Naive thymus-derived CD4-positive, alpha-beta T cell (primary cell): ENCODE measurements around the gene FUT7. TPM values are rescaled to one million over a fixed set of nuclear protein-coding genes. Genes with fewer than 3 reads are reported as not detected.
"Not testable (repeated sequence)": the region's sequence is repeated elsewhere in the genome, so short reads cannot be mapped to it uniquely, and the experiment has no call there.

Experiments
- ATAC-seq: fragments of 150-1000 bp; cut with Tn5 transposase; 2 replicates; pipeline ENCODE4 v1.10.0; 2021; ENCODE audit warnings: mild to moderate bottlenecking, moderate library complexity
- CTCF ChIA-PET: fragments of 350-600 bp; sonication (Branson Sonifier 250); formaldehyde crosslinking; loops from one replicate; lab custom pipeline; 2021; ENCODE audit warnings: antibody characterized with exemption; lab: Charles Lee
- POLR2A ChIA-PET: fragments of 350-600 bp; sonication (Branson Sonifier 250); formaldehyde crosslinking; loops from one replicate; lab custom pipeline; 2021; ENCODE audit warnings: antibody characterized with exemption, inconsistent platforms; lab: Charles Lee
- DNase-seq, 9 donors: peaks; one replicate each; pipeline versions ENCODE4 v3.0.0 to v3.0.0-alpha.2; 2020 to 2022; ENCODE audit warnings: mixed read lengths in 1 of 9
- H3K27ac ChIP-seq: one replicate; pipeline ENCODE4 v1.7.0; 2013; ENCODE audit warnings: mild to moderate bottlenecking, low read depth, low read length, moderate library complexity
- H3K27me3 ChIP-seq, 2 donors: one replicate each; pipeline ENCODE4 v1.7.0; 2013; ENCODE audit warnings: low read length in 2 of 2, mild to moderate bottlenecking in 2 of 2, moderate library complexity in 2 of 2; ENCODE audit not compliant: control insufficient read depth in 2 of 2, insufficient read depth in 2 of 2
- H3K36me3 ChIP-seq, 3 experiments: 1 replicate in 2 of 3; 2 replicates in 1 of 3; pipeline ENCODE4 v1.7.0; 2013; ENCODE audit warnings: low read length in 3 of 3, mild to moderate bottlenecking in 3 of 3, moderate library complexity in 1 of 3; ENCODE audit not compliant: insufficient read depth in 3 of 3, control insufficient read depth in 2 of 3
- H3K4me1 ChIP-seq, 2 donors: one replicate each; pipeline ENCODE4 v1.7.0; 2013; ENCODE audit warnings: low read length in 2 of 2, mild to moderate bottlenecking in 2 of 2, moderate library complexity in 1 of 2; ENCODE audit not compliant: control insufficient read depth in 2 of 2, insufficient read depth in 2 of 2
- H3K4me3 ChIP-seq: 2 replicates; pipeline ENCODE4 v1.7.0; 2013; ENCODE audit warnings: mild to moderate bottlenecking, low read length
- H3K9me3 ChIP-seq, 3 experiments: 1 replicate in 2 of 3; 2 replicates in 1 of 3; pipeline ENCODE4 v1.7.0; 2013; ENCODE audit warnings: low read length in 3 of 3; ENCODE audit not compliant: control insufficient read depth in 2 of 3
- H3K27ac Mint-ChIP-seq, 9 donors: one replicate each; pipeline ENCODE4 v1.8.0; 2020 to 2022; ENCODE audit warnings: mixed read lengths in 9 of 9, mild to moderate bottlenecking in 8 of 9, moderate library complexity in 5 of 9, inconsistent platforms in 2 of 9
- H3K27me3 Mint-ChIP-seq, 5 donors: one replicate each; pipeline ENCODE4 v1.8.0; 2021 to 2022; ENCODE audit warnings: mixed read lengths in 5 of 5, mild to moderate bottlenecking in 1 of 5
- H3K36me3 Mint-ChIP-seq, 5 donors: one replicate each; pipeline ENCODE4 v1.8.0; 2020 to 2022; ENCODE audit warnings: mixed read lengths in 5 of 5, mild to moderate bottlenecking in 3 of 5, inconsistent platforms in 1 of 5
- H3K4me1 Mint-ChIP-seq, 7 donors: one replicate each; pipeline ENCODE4 v1.8.0; 2020 to 2022; ENCODE audit warnings: mixed read lengths in 7 of 7, mild to moderate bottlenecking in 3 of 7, inconsistent platforms in 1 of 7
- H3K4me3 Mint-ChIP-seq, 10 donors: one replicate each; pipeline ENCODE4 v1.8.0; 2020 to 2022; ENCODE audit warnings: mild to moderate bottlenecking in 10 of 10, mixed read lengths in 10 of 10, moderate library complexity in 6 of 10, inconsistent platforms in 2 of 10
- H3K9me3 Mint-ChIP-seq, 11 donors: one replicate each; pipeline ENCODE4 v1.8.0; 2020 to 2022; ENCODE audit warnings: mixed read lengths in 11 of 11, mild to moderate bottlenecking in 4 of 11, inconsistent platforms in 1 of 11, moderate library complexity in 1 of 11
- intact Hi-C, 2 donors: fragments of 100-400 bp; cut with micrococcal nuclease; formaldehyde crosslinking; loops; one replicate each; pipeline ENCODE4 v1.15.1; 2023
- polyA plus RNA-seq, 2 donors: library from polyadenylated mRNA; unstranded; fragments of 300-500 nt; fragmentation: Illumina TruSeq; gene quantifications; one replicate each; pipeline ENCODE4 v1.2.3, GENCODE V29; 2021
- total RNA-seq, 6 experiments: library from RNA in 5 of 6; stranded (reverse) in 5 of 6; gene quantifications; 1 replicate in 5 of 6; 2 replicates in 1 of 6; pipeline ENCODE4 v1.2.3 and lab custom pipeline; 2021 to 2026

The FUT7 gene
- total and polyA plus RNA-seq, 7 experiments from 2014 or later: 0.06 to 4.6 (median 0.32) TPM; not detected in 1

DNA sequence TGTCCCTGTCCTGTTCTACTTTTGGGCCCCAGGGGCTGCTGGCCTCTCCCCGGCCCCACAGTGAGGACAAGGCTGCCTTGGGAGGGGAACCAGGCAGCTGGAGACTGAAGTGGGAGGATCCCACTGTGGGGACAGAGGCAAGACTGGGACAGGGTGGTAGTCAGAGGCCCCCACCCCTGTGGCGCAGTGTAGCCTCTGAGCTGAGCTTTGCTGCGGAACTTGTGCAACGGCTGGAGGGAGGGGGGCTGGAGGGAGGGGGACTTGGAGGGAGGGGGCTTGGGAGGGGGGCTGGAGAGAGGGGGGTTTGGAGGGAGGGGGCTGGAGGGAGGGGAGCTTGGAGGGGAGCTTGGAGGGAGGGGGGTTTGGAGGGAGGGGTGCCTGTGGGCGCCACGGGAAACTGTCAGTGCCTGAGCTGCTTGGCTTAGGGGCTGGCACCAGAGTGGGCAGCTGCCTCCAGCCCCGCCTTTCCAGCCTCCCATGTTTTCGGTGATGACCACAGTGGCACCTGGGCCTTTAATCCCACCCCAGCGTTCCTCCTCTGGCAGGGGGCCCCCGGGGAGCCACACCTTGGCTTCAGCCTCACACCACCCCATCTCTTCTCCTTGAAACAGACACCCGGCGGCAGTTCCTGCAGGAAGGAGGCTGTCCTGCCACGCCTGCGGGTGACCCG is 2.3 kb upstream of the FUT7 start:
- no peak for ATAC-seq
- peak overlapping the region; percentile 55 to 81 (median 66) for H3K4me3 Mint-ChIP-seq
- no peaks in the 10 kb centered on the region for H3K36me3 ChIP-seq
- peaks cover 18 to 43% (median 33%) of the 10 kb centered on the region in 7 donors for H3K4me1 Mint-ChIP-seq
- no peak for DNase-seq
- H3K9me3 ChIP-seq: no peaks in the 10 kb centered on the region
- ChIA-PET POLR2A (interaction anchor here (0.8 to 1.5 kb wide), 5 partner anchors 13 to 153 kb away, joined by 3 to 4 read pairs (median 3); partner anchors contain the start of genes FBXW5 and TRAF2), CTCF (interaction anchor here (0.7 to 3.5 kb wide), 10 partner anchors 8 to 256 kb away, joined by 3 to 49 read pairs (median 4); partner anchors contain the start of genes AJM1, RABL6 and TMEM141)
- H3K27ac ChIP-seq: no peak overlapping the region
- peaks cover 46 to 51% of the 10 kb centered on the region in 2 donors for H3K4me1 ChIP-seq
- H3K4me3 ChIP-seq: no peak overlapping the region
- H3K9me3 Mint-ChIP-seq: no peaks in the 10 kb centered on the region
- H3K27me3 ChIP-seq: no peaks in the 10 kb centered on the region
- H3K36me3 Mint-ChIP-seq: no peaks in the 10 kb centered on the region
- peaks cover 0 to 8% (median 0%) of the 10 kb centered on the region in 5 donors for H3K27me3 Mint-ChIP-seq
- intact Hi-C loops: loop anchor here (2.0 kb wide), 2 partner anchors 85 to 89 kb away; partner anchors contain the start of genes C8G (in 1 of the 2) and FBXW5 (in 1 of the 2)
- H3K27ac Mint-ChIP-seq: peak overlapping the region in 4 of 9 donors; percentile 28 to 85 (median 56)

DNA sequence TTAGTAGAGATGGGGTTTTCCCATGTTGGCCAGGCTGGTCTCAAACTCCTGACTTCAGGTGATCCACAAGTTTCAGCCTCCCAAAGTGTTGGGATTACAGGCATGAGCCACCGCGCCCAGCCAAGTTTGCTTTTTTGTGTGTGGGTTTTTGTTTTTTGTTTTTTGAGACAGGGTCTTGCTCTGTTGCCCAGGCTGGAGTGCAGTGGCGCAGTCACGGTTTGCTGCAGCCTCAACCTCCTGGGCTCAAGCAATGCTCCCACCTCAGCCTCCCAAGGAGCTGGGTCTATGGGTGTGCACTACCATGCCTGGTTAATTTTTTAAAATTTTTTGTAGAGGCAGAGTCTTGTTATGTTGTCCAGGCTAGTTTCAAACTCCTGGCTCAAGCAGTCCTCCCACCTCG is 1.6 kb upstream of the FUT7 start:
- POLR2A ChIA-PET, intact Hi-C loops, H3K27me3 Mint-ChIP-seq, H3K9me3 ChIP-seq, H3K27ac ChIP-seq, ATAC-seq, DNase-seq, H3K36me3 ChIP-seq, H3K27me3 ChIP-seq, H3K9me3 Mint-ChIP-seq, H3K4me3 ChIP-seq, H3K36me3 Mint-ChIP-seq: not testable (repeated sequence)
- peaks cover 18 to 48% (median 38%) of the 10 kb centered on the region in 7 donors for H3K4me1 Mint-ChIP-seq
- peak overlapping the region in 4 of 10 donors; percentile 9 to 36 (median 16) for H3K4me3 Mint-ChIP-seq
- CTCF ChIA-PET: interaction anchor here (1.2 to 3.5 kb wide), 2 partner anchors 190 to 245 kb away, joined by 3 to 49 read pairs; partner anchors contain the start of gene TMEM141
- H3K4me1 ChIP-seq: peaks cover 53 to 56% of the 10 kb centered on the region in 2 donors
- peak overlapping the region in 3 of 9 donors; percentile 46 to 61 (median 54) for H3K27ac Mint-ChIP-seq

DNA sequence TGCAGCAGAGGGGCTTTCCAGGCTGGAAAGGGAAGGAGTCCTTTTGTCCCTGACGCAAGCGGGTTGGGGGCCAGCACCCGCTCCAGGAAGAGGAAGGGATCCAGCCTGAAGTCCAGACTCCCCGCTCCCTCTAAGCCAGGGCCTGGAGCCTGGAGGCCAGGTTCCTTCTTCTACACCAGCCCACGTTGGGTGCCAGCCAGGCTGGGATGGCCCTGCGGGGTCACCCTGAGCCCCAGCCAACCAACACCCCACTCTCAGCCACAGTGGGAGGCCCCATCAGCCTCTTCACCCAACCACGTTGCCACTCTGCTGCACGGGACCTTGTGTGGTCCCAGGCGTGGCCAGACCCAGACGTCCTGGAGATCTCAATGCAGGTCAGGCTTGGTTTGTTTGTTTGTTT is 970 bp upstream of the FUT7 start:
- no peaks in the 10 kb centered on the region for H3K27me3 ChIP-seq
- DNase-seq: no peak
- ChIA-PET POLR2A (no interaction called here), CTCF (interaction anchor here (1.6 kb wide), 1 partner anchor 40 kb away, joined by 4 read pairs; the partner anchor contains the start of gene PAXX)
- Mint-ChIP-seq H3K36me3 (no peaks in the 10 kb centered on the region), H3K4me1 (peaks cover 18 to 48% (median 38%) of the 10 kb centered on the region in 7 donors), H3K4me3 (peak overlapping the region in 3 of 10 donors; percentile 6 to 30 (median 21)), H3K27me3 (peaks cover 0 to 8% (median 0%) of the 10 kb centered on the region in 5 donors), H3K9me3 (no peaks in the 10 kb centered on the region), H3K27ac (peak overlapping the region in 2 of 9 donors; percentile 38 to 61)
- no peaks in the 10 kb centered on the region for H3K9me3 ChIP-seq
- intact Hi-C loops: no loop called here
- no peaks in the 10 kb centered on the region for H3K36me3 ChIP-seq
- no peak overlapping the region for H3K27ac ChIP-seq
- peak; percentile 62 for ATAC-seq
- peaks cover 54 to 56% of the 10 kb centered on the region in 2 donors for H3K4me1 ChIP-seq
- no peak overlapping the region for H3K4me3 ChIP-seq

DNA sequence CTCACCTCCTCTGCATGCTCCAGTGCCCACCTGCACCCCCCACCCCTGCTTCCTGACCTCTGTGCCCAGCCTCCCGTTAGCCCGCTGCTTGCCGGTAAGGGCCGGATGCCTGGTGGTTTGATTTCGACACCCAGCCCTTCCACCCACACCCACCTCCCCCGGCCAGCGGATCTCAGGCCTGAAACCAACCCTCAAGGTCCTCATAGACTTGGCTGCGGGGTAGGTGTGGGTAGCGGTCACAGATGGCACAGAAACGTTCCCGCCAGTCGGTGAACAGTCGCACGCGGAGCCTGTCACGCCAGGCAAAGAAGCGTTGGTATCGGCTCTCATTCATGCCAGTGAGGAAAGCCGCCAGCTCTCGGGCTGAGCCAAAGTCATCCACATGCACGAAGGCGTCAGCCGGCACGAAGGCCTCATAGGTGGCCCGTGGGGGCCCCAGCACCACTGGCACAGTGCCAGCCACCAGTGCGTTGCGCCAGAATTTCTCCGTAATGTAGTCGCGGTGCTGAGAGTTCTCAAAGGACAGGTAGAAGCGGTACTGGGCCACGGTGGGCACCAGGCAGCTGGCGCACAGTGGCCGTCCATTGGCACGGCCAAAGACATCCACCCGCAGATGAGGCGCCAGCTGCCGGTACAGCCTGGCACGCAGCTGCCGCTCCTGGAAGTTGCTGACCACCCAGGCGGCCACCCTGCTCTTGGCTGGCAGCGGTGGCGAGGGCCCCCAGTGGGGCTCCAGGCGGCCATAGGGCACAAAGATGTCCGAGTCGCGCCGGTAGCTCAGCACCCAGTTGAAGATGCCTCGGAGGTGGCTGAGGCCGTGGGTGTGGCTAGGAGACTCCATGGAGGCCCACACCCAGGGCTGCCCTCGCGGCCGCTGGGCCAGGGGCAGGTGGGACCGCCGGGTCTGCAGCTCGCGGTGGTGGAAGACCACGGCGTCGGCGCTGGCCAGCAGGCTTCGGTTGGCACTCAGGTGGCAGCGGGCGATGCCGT is 1.1 kb downstream of the FUT7 start:
- H3K4me1 Mint-ChIP-seq: peaks cover 25 to 51% (median 43%) of the 10 kb centered on the region in 7 donors
- intact Hi-C loops: no loop called here
- H3K4me3 ChIP-seq: peak overlapping the region; percentile 34

DNA sequence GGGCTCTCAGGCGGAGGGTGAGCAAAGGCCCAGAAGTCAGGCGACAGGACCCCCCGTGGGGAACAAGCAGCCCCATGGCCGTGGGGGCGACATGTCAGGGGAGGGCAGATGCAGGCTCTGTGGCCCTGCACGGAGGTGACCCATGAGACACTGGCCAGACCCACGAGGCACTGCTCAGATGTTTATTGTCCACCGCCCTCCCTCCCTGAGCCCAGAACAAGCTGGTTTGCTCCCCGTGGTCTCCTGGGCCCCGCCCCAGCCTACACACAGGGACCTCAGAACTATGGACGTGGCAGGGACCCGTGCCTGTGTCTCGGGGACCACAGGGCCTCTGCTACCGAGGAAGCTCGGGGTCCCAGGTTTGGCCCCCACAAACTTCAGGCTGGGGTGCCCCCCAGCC is 1.9 kb downstream of the FUT7 start:
- H3K4me1 ChIP-seq: peaks cover 57 to 63% of the 10 kb centered on the region in 2 donors
- H3K4me3 Mint-ChIP-seq: peak overlapping the region in 7 of 10 donors; percentile 62 to 85 (median 74)
- H3K27me3 ChIP-seq: no peaks in the 10 kb centered on the region
- no peaks in the 10 kb centered on the region for H3K36me3 ChIP-seq
- H3K4me3 ChIP-seq: peak overlapping the region; percentile 69
- H3K27ac Mint-ChIP-seq: peak overlapping the region in 1 of 9 donors; percentile 37
- ATAC-seq (no peak), DNase-seq (no peak)
- H3K9me3 ChIP-seq: no peaks in the 10 kb centered on the region
- intact Hi-C loops: no loop called here
- no peaks in the 10 kb centered on the region for H3K9me3 Mint-ChIP-seq
- no peak overlapping the region for H3K27ac ChIP-seq
- peaks cover 0 to 11% (median 0%) of the 10 kb centered on the region in 5 donors for H3K27me3 Mint-ChIP-seq
- POLR2A ChIA-PET: interaction anchor here (1.0 to 1.2 kb wide), 2 partner anchors 34 to 182 kb away, joined by 3 to 5 read pairs; no protein-coding TSS in a partner anchor
- H3K36me3 Mint-ChIP-seq: no peaks in the 10 kb centered on the region
- H3K4me1 Mint-ChIP-seq: peaks cover 20 to 47% (median 39%) of the 10 kb centered on the region in 7 donors
- CTCF ChIA-PET: interaction anchor here (0.6 to 1.7 kb wide), 12 partner anchors 12 to 577 kb away, joined by 3 to 9 read pairs (median 4); partner anchors contain the start of genes MAN1B1 and PAXX

More for the DNA sequence above, 1.1 kb downstream of the FUT7 start:
- H3K4me1 ChIP-seq: peaks cover 62 to 70% of the 10 kb centered on the region in 2 donors
- Mint-ChIP-seq H3K4me3 (peak overlapping the region in 9 of 10 donors; percentile 26 to 83 (median 54)), H3K9me3 (no peaks in the 10 kb centered on the region), H3K27me3 (peaks cover 0 to 11% (median 0%) of the 10 kb centered on the region in 5 donors), H3K36me3 (no peaks in the 10 kb centered on the region), H3K27ac (peak overlapping the region in 3 of 9 donors; percentile 33 to 55 (median 37))
- no peak overlapping the region for H3K27ac ChIP-seq
- POLR2A ChIA-PET: interaction anchor here (1.5 kb wide), 1 partner anchor 240 kb away, joined by 4 read pairs; the partner anchor contains the start of gene TMEM141
- no peaks in the 10 kb centered on the region for H3K36me3 ChIP-seq
- no peaks in the 10 kb centered on the region for H3K9me3 ChIP-seq
- CTCF ChIA-PET: interaction anchor here (1.6 kb wide), 1 partner anchor 38 kb away, joined by 4 read pairs; the partner anchor contains the start of gene PAXX
- H3K27me3 ChIP-seq: no peaks in the 10 kb centered on the region
- DNase-seq (peak in 1 of 9 donors; percentile 52), ATAC-seq (no peak)
